HepG2 (cell line): ENCODE measurements around the gene KRTCAP2. TPM values are rescaled to one million over a fixed set of nuclear protein-coding genes. Genes with fewer than 3 reads are reported as not detected.
A peak's percentile ranks its signal among the peaks of the same experiment; 100 is the strongest.

ENCODE experiments used
- BCL6 ChIP-seq: IDR thresholded peaks from 2 replicates; pipeline ENCODE4 v1.6.1; 2016; ENCODE audit warnings: missing genetic modification reagents, missing compliant biosample characterization
- ELF3 ChIP-seq: IDR thresholded peaks from 2 replicates; pipeline ENCODE4 v1.6.1; 2016; ENCODE audit warnings: missing genetic modification reagents, missing compliant biosample characterization
- GABPA ChIP-seq, 2 experiments: IDR thresholded peaks; 2 replicates each; pipeline ENCODE4 v1.6.1; 2011 to 2016; ENCODE audit warnings: low read depth in 2 of 2, low read length in 1 of 2, missing biosample characterization in 1 of 2, missing genetic modification characterization in 1 of 2
- HIVEP1 ChIP-seq: sonication (generic); formaldehyde crosslinking; IDR thresholded peaks from 2 replicates; pipeline ENCODE4 v1.4.0; 2020; ENCODE audit warnings: mild to moderate bottlenecking, missing genetic modification reagents
- MED8 ChIP-seq: sonication (generic); formaldehyde crosslinking; IDR thresholded peaks from 2 replicates; pipeline ENCODE4 v1.8.1; 2023; ENCODE audit warnings: mild to moderate bottlenecking, missing genetic modification reagents; ENCODE audit not compliant: insufficient replicate concordance
- NONO ChIP-seq, 2 experiments: fragments of 450-650 bp in 1 of 2; sonication (generic) in 1 of 2; formaldehyde crosslinking in 1 of 2; IDR thresholded peaks in 1 of 2; conservative IDR thresholded peaks in 1 of 2; 2 replicates each; pipeline versions ENCODE4 v1.6.1 to v1.8.0; 2017 to 2022; ENCODE audit warnings: mild to moderate bottlenecking in 1 of 2, missing genetic modification reagents in 1 of 2, moderate library complexity in 1 of 2
- RXRA ChIP-seq: sonication (generic); formaldehyde crosslinking; IDR thresholded peaks from 2 replicates; pipeline ENCODE4 v1.5.1; 2020; ENCODE audit warnings: missing genetic modification reagents
- SMAD3 ChIP-seq: sonication (generic); formaldehyde crosslinking; IDR thresholded peaks from 2 replicates; pipeline ENCODE4 v1.4.0; 2020; ENCODE audit warnings: missing genetic modification reagents
- TBX3 ChIP-seq: fragments of 450-650 bp; IDR thresholded peaks from 2 replicates; pipeline ENCODE4 v1.6.1; 2017; ENCODE audit warnings: antibody characterized with exemption, mild to moderate bottlenecking, inconsistent platforms, borderline replicate concordance
- ZNF343 ChIP-seq: sonication (generic); formaldehyde crosslinking; IDR thresholded peaks from 2 replicates; pipeline ENCODE4 v1.4.0; 2020; ENCODE audit warnings: mild to moderate bottlenecking, missing genetic modification reagents
- ZNF350 ChIP-seq: sonication (generic); formaldehyde crosslinking; IDR thresholded peaks from 2 replicates; pipeline ENCODE4 v1.4.0; 2020; ENCODE audit warnings: mild to moderate bottlenecking, low read depth, missing genetic modification reagents, borderline replicate concordance
- ZNF367 ChIP-seq: sonication (generic); formaldehyde crosslinking; IDR thresholded peaks from 2 replicates; pipeline ENCODE4 v1.4.0; 2020; ENCODE audit warnings: missing genetic modification reagents, borderline replicate concordance
- ZNF530 ChIP-seq: sonication (generic); formaldehyde crosslinking; IDR thresholded peaks from 2 replicates; pipeline ENCODE4 v1.5.0; 2020; ENCODE audit warnings: low read depth, mild to moderate bottlenecking, missing genetic modification reagents
- ZNF790 ChIP-seq: sonication (generic); formaldehyde crosslinking; IDR thresholded peaks from 2 replicates; pipeline ENCODE4 v1.8.0; 2022; ENCODE audit warnings: missing genetic modification reagents, mild to moderate bottlenecking, borderline replicate concordance
- ZNF850 ChIP-seq: sonication (generic); formaldehyde crosslinking; conservative IDR thresholded peaks from 2 replicates; pipeline ENCODE4 v1.9.0; 2021; ENCODE audit warnings: mild to moderate bottlenecking, missing genetic modification reagents
- ZZZ3 ChIP-seq: sonication (generic); formaldehyde crosslinking; IDR thresholded peaks from 2 replicates; pipeline ENCODE4 v1.4.0; 2020; ENCODE audit warnings: missing genetic modification reagents, mild to moderate bottlenecking, borderline replicate concordance
- polyA plus RNA-seq, 8 experiments: library from polyadenylated mRNA; depleted of rRNA in 3 of 8; stranded (reverse) in 7 of 8; unstranded in 1 of 8; fragments of >200 nt; fragmentation: Illumina TruSeq in 4 of 8; extraction: Trizol in 4 of 8; gene quantifications; 2 replicates each; pipeline versions ENCODE4 v1.2.1 to v1.2.3, GENCODE V29; 2011 to 2016; ENCODE audit warnings: low read depth in 4 of 8, missing spikeins in 1 of 8, mixed read lengths in 1 of 8; ENCODE audit not compliant: insufficient read depth in 1 of 8
- total RNA-seq, 5 experiments: library from RNA; depleted of rRNA; stranded (reverse); fragments of >200 nt; fragmentation: Illumina TruSeq; extraction: Trizol; gene quantifications; 2 replicates each; pipeline ENCODE4 v1.2.3, GENCODE V29; 2016; ENCODE audit warnings: low read depth in 1 of 5
- TF ChIP-seq, protein P1 (sequence below): sonication (generic); formaldehyde crosslinking; IDR thresholded peaks from 2 replicates; pipeline ENCODE4 v1.4.0; 2020; ENCODE audit warnings: mild to moderate bottlenecking, missing genetic modification reagents
- TF ChIP-seq, protein P2 (sequence below): IDR thresholded peaks from 2 replicates; pipeline ENCODE4 v1.6.1; 2016; ENCODE audit warnings: missing biosample characterization, missing genetic modification reagents, low read depth
- TF ChIP-seq, protein P3 (sequence below): sonication (generic); formaldehyde crosslinking; IDR thresholded peaks from 2 replicates; pipeline ENCODE4 v1.9.0; 2021; ENCODE audit warnings: missing genetic modification reagents, borderline replicate concordance
- TF ChIP-seq, protein P4 (sequence below): sonication (generic); formaldehyde crosslinking; IDR thresholded peaks from 2 replicates; pipeline ENCODE4 v1.5.0; 2020; ENCODE audit warnings: missing genetic modification reagents, mild to moderate bottlenecking, borderline replicate concordance

The KRTCAP2 gene
- total and polyA plus RNA-seq, 2 of the 13 experiments (the other 11 are each of a cell fraction or from before 2014, with no cell fraction given), result 77.3 to 79.4 TPM

DNA sequence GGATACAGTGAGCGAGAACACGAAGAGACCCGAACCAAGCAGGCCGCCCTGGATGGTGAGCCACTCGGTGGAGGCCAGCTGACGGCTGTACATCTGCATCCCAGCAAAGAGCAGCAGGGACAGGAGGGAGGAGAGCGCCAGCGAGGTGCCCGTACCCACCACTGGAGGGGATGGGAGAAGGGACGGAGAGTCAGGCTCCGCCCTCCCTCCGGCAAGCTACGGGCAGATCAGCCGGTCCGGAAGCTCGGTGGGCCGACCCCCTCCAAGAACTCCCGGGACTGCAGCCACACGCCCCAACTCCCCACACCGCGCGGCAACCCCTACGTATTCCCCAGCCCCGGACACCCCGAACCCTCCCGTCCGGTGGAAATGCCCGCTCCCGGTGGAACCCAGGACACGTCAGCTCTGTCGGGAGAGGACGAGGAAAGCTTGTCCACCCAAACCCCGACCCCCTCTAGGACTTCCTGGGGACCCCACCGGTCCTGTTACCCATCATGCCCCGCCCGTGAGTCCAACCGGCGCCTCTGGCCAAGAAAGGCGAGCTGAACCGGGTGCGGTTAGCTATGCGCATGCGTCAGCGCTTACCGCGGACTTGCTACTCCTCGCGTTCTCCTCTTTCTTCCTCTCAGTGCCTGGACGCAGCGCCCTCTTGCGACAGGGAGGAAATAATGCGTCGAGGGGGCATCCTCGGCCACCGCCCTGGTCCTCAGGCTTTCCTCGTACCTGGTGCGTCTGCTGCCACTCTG is at the start of gene KRTCAP2 (continued):
- TF ChIP-seq, protein P1, sequence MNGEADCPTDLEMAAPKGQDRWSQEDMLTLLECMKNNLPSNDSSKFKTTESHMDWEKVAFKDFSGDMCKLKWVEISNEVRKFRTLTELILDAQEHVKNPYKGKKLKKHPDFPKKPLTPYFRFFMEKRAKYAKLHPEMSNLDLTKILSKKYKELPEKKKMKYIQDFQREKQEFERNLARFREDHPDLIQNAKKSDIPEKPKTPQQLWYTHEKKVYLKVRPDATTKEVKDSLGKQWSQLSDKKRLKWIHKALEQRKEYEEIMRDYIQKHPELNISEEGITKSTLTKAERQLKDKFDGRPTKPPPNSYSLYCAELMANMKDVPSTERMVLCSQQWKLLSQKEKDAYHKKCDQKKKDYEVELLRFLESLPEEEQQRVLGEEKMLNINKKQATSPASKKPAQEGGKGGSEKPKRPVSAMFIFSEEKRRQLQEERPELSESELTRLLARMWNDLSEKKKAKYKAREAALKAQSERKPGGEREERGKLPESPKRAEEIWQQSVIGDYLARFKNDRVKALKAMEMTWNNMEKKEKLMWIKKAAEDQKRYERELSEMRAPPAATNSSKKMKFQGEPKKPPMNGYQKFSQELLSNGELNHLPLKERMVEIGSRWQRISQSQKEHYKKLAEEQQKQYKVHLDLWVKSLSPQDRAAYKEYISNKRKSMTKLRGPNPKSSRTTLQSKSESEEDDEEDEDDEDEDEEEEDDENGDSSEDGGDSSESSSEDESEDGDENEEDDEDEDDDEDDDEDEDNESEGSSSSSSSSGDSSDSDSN (CRISPR knock-in tag), result peak; percentile 84
- TF ChIP-seq ZNF367 (CRISPR knock-in tag) (no peak), BCL6 (peak; percentile 44), ZNF790 (0 out of 2 replicates have a peak, but pooled peaks have one; percentile 55), ZNF350 (CRISPR knock-in tag) (peak; percentile 81), SMAD3 (CRISPR knock-in tag) (peak; percentile 60; the same call in 1 of the 2 replicates), MED8 (no peak), ZNF850 (no peak), ZZZ3 (CRISPR knock-in tag) (peak; percentile 58; the same call in 1 of the 2 replicates), GABPA (IDR thresholded peaks at IDR 0.05; ENCODE audit: low read depth, low read length) (peak; percentile 47; the same call in 1 of the 2 replicates), GABPA (CRISPR knock-in tag; IDR thresholded peaks at IDR 0.05; ENCODE audit: low read depth) (peak; percentile 89), ELF3 (peak; percentile 79), TBX3 (no peak), RXRA (CRISPR knock-in tag) (peak; percentile 84), NONO (IDR thresholded peaks at IDR 0.05) (no peak), NONO (CRISPR knock-in tag; conservative IDR thresholded peaks at IDR 0.05) (peak; percentile 92), ZNF530 (CRISPR knock-in tag) (no peak), HIVEP1 (CRISPR knock-in tag) (peak; percentile 52; the same call in 1 of the 2 replicates), ZNF343 (no peak)
- TF ChIP-seq, protein P2, sequence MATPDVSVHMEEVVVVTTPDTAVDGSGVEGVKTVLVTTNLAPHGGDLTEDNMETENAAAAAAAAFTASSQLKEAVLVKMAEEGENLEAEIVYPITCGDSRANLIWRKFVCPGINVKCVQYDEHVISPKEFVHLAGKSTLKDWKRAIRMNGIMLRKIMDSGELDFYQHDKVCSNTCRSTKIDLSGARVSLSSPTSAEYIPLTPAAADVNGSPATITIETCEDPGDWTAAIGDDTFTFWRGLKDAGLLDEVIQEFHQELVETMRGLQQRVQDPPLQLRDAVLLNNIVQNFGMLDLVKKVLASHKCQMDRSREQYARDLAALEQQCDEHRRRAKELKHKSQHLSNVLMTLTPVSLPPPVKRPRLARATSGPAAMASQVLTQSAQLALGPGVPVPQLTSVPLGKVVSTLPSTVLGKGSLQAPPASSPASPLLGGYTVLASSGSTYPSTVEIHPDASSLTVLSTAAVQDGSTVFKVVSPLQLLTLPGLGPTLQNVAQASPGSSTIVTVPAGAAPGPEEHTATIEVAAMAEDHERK (CRISPR knock-in tag), result 0 out of 2 replicates have a peak, but pooled peaks have one; percentile 41
- TF ChIP-seq, protein P3, sequence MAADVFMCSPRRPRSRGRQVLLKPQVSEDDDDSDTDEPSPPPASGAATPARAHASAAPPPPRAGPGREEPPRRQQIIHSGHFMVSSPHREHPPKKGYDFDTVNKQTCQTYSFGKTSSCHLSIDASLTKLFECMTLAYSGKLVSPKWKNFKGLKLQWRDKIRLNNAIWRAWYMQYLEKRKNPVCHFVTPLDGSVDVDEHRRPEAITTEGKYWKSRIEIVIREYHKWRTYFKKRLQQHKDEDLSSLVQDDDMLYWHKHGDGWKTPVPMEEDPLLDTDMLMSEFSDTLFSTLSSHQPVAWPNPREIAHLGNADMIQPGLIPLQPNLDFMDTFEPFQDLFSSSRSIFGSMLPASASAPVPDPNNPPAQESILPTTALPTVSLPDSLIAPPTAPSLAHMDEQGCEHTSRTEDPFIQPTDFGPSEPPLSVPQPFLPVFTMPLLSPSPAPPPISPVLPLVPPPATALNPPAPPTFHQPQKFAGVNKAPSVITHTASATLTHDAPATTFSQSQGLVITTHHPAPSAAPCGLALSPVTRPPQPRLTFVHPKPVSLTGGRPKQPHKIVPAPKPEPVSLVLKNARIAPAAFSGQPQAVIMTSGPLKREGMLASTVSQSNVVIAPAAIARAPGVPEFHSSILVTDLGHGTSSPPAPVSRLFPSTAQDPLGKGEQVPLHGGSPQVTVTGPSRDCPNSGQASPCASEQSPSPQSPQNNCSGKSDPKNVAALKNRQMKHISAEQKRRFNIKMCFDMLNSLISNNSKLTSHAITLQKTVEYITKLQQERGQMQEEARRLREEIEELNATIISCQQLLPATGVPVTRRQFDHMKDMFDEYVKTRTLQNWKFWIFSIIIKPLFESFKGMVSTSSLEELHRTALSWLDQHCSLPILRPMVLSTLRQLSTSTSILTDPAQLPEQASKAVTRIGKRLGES (CRISPR knock-in tag), result no peak
- TF ChIP-seq, protein P4, sequence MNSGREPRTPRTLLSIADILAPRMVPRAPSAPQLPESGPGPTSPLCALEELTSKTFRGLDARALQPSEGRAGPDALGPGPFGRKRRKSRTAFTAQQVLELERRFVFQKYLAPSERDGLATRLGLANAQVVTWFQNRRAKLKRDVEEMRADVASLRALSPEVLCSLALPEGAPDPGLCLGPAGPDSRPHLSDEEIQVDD (CRISPR knock-in tag), result no peak
